Caco-2 (cell line): ENCODE results near the gene TCOF1. TPM values are rescaled to one million over a fixed set of nuclear protein-coding genes. Genes with fewer than 3 reads are reported as not detected.

Experiments
- BruUV-seq: library from RNA; stranded (reverse); fragments of 400-500 nt; replicated peaks from 2 replicates; lab custom pipeline; 2021; lab: Mats Ljungman, UMichigan
- CTCF ChIA-PET: fragments of 300-600 bp; sonication (Branson Sonifier 250); formaldehyde crosslinking; loops from one replicate; lab custom pipeline; 2022; ENCODE audit warnings: antibody characterized with exemption; lab: Charles Lee
- POLR2A ChIA-PET: fragments of 300-600 bp; sonication (Branson Sonifier 250); formaldehyde crosslinking; loops from one replicate; lab custom pipeline; 2022; ENCODE audit warnings: antibody characterized with exemption; lab: Charles Lee
- DNase-seq, 2 experiments: peaks; one replicate each; pipeline versions ENCODE4 v3.0.0 to v3.0.0-alpha.2; 2020 to 2022
- H3K27me3 ChIP-seq: replicated peaks from 2 replicates; pipeline ENCODE4 v1.6.0; 2011; ENCODE audit warnings: low read length; ENCODE audit not compliant: control insufficient read depth, insufficient read depth
- H3K36me3 ChIP-seq: 2 replicates; pipeline ENCODE4 v1.5.1; 2011; ENCODE audit warnings: low read length; ENCODE audit not compliant: control insufficient read depth, insufficient read depth
- H3K4me1 ChIP-seq: fragments of 250-450 bp; sonication (Bioruptor Pico); 2 replicates; pipeline ENCODE4 v1.5.1; 2020; ENCODE audit warnings: mild to moderate bottlenecking
- H3K4me3 ChIP-seq: 2 replicates; pipeline ENCODE4 v1.5.1; 2011; ENCODE audit warnings: low read depth, mild to moderate bottlenecking, control low read depth, low read length
- H3K9me3 ChIP-seq: fragments of 250-450 bp; sonication (Bioruptor Pico); 2 replicates; pipeline ENCODE4 v1.5.1; 2020; ENCODE audit warnings: mild to moderate bottlenecking, moderate library complexity
- H3K27ac Mint-ChIP-seq: one replicate; pipeline ENCODE4 v1.8.0; 2022; ENCODE audit warnings: mixed read lengths; ENCODE audit not compliant: unreplicated experiment
- H3K27me3 Mint-ChIP-seq: one replicate; pipeline ENCODE4 v1.8.0; 2022; ENCODE audit warnings: mixed read lengths; ENCODE audit not compliant: insufficient read depth, unreplicated experiment
- H3K36me3 Mint-ChIP-seq: one replicate; pipeline ENCODE4 v1.8.0; 2022; ENCODE audit warnings: mild to moderate bottlenecking, mixed read lengths; ENCODE audit not compliant: insufficient read depth, unreplicated experiment
- H3K4me1 Mint-ChIP-seq: one replicate; pipeline ENCODE4 v1.8.0; 2022; ENCODE audit warnings: low read depth, mixed read lengths; ENCODE audit not compliant: unreplicated experiment
- H3K4me3 Mint-ChIP-seq: one replicate; pipeline ENCODE4 v1.8.0; 2022; ENCODE audit warnings: mild to moderate bottlenecking, moderate library complexity, mixed read lengths; ENCODE audit not compliant: unreplicated experiment
- H3K9me3 Mint-ChIP-seq: one replicate; pipeline ENCODE4 v1.8.0; 2022; ENCODE audit warnings: mixed read lengths; ENCODE audit not compliant: unreplicated experiment
- intact Hi-C: fragments of 100-400 bp; cut with micrococcal nuclease; formaldehyde crosslinking; loops from one replicate; pipeline ENCODE4 v1.10.0; 2022; ENCODE audit not compliant: unreplicated experiment
- total RNA-seq: library from RNA; stranded (reverse); gene quantifications from 2 replicates; pipeline ENCODE4 v1.2.3, GENCODE V29; 2022
- TF ChIP-seq, protein P1 (sequence below), 2 experiments: fragments of 200-600 bp in 1 of 2; IDR thresholded peaks; 1 replicate in 1 of 2; 2 replicates in 1 of 2; pipeline versions ENCODE4 v1.5.1 to v1.8.0; 2011 to 2022; ENCODE audit warnings: antibody characterized with exemption in 1 of 2, control low read depth in 1 of 2, inconsistent platforms in 1 of 2, low read depth in 1 of 2, low read length in 1 of 2, mild to moderate bottlenecking in 1 of 2, moderate library complexity in 1 of 2; ENCODE audit not compliant: insufficient read depth in 1 of 2, severe bottlenecking in 1 of 2, unreplicated experiment in 1 of 2

The TCOF1 gene
- total RNA-seq, 1 experiment from 2014 or later, result 112 TPM

- Mint-ChIP-seq H3K9me3 (no peaks in the 10 kb centered on the region), H3K4me3 (no peak overlapping the region), H3K27ac (no peak overlapping the region), H3K27me3 (no peaks in the 10 kb centered on the region), H3K36me3 (no peaks in the 10 kb centered on the region), H3K4me1 (no peaks in the 10 kb centered on the region)
- Histone ChIP-seq H3K4me1 (no peaks in the 10 kb centered on the region), H3K4me3 (no peak overlapping the region), H3K27me3 (no peaks in the 10 kb centered on the region), H3K9me3 (no peaks in the 10 kb centered on the region), H3K36me3 (no peaks in the 10 kb centered on the region)
- TF ChIP-seq, protein P1, sequence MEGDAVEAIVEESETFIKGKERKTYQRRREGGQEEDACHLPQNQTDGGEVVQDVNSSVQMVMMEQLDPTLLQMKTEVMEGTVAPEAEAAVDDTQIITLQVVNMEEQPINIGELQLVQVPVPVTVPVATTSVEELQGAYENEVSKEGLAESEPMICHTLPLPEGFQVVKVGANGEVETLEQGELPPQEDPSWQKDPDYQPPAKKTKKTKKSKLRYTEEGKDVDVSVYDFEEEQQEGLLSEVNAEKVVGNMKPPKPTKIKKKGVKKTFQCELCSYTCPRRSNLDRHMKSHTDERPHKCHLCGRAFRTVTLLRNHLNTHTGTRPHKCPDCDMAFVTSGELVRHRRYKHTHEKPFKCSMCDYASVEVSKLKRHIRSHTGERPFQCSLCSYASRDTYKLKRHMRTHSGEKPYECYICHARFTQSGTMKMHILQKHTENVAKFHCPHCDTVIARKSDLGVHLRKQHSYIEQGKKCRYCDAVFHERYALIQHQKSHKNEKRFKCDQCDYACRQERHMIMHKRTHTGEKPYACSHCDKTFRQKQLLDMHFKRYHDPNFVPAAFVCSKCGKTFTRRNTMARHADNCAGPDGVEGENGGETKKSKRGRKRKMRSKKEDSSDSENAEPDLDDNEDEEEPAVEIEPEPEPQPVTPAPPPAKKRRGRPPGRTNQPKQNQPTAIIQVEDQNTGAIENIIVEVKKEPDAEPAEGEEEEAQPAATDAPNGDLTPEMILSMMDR (IDR thresholded peaks at IDR 0.05; ENCODE audit: insufficient read depth in 1 of 2, low read depth in 1 of 2, low read length in 1 of 2, severe bottlenecking in 1 of 2, unreplicated experiment in 1 of 2), result no peak
- BruUV-seq, result no TSS peak
- ChIA-PET POLR2A (no interaction called here), CTCF (no interaction called here)
- DNase-seq, result no peak
- intact Hi-C loops, result loop anchor here (5.0 kb wide), 1 partner anchor 540 kb away; no protein-coding TSS in a partner anchor
Measured at GRCh38 chr5:150341989-150342388, 15.5 kb upstream of the TCOF1 start.

GRCh38 chr5:150342583-150342982 lies 14.9 kb upstream of the TCOF1 start:
- H3K4me1 Mint-ChIP-seq, result no peaks in the 10 kb centered on the region
- H3K27me3 ChIP-seq, result no peaks in the 10 kb centered on the region
- intact Hi-C loops, result loop anchor here (5.0 kb wide), 1 partner anchor 540 kb away; no protein-coding TSS in a partner anchor
- H3K4me3 ChIP-seq, result no peak overlapping the region
- POLR2A ChIA-PET, result no interaction called here
- no peak for DNase-seq
- H3K27ac Mint-ChIP-seq, result no peak overlapping the region
- CTCF ChIA-PET, result no interaction called here
- no peaks in the 10 kb centered on the region for H3K9me3 ChIP-seq
- no peaks in the 10 kb centered on the region for H3K36me3 Mint-ChIP-seq
- no peaks in the 10 kb centered on the region for H3K4me1 ChIP-seq
- no TSS peak for BruUV-seq
- no peaks in the 10 kb centered on the region for H3K27me3 Mint-ChIP-seq
- no peak overlapping the region for H3K4me3 Mint-ChIP-seq
- no peaks in the 10 kb centered on the region for H3K9me3 Mint-ChIP-seq
- TF ChIP-seq, protein P1 (IDR thresholded peaks at IDR 0.05; ENCODE audit: insufficient read depth in 1 of 2, low read depth in 1 of 2, low read length in 1 of 2, severe bottlenecking in 1 of 2, unreplicated experiment in 1 of 2), result no peak
- no peaks in the 10 kb centered on the region for H3K36me3 ChIP-seq

GRCh38 chr5:150343994-150344631 lies 13.4 kb upstream of the TCOF1 start:
- BruUV-seq, result no TSS peak
- Histone ChIP-seq H3K9me3 (no peaks in the 10 kb centered on the region), H3K4me3 (no peak overlapping the region), H3K27me3 (no peaks in the 10 kb centered on the region), H3K4me1 (no peaks in the 10 kb centered on the region), H3K36me3 (no peaks in the 10 kb centered on the region)
- ChIA-PET CTCF (no interaction called here), POLR2A (no interaction called here)
- no peak overlapping the region for H3K27ac Mint-ChIP-seq
- no peaks in the 10 kb centered on the region for H3K9me3 Mint-ChIP-seq
- H3K36me3 Mint-ChIP-seq, result no peaks in the 10 kb centered on the region
- intact Hi-C loops, result loop anchor here (5.0 kb wide), 1 partner anchor 542 kb away; no protein-coding TSS in a partner anchor
- H3K27me3 Mint-ChIP-seq, result no peaks in the 10 kb centered on the region
- H3K4me1 Mint-ChIP-seq, result no peaks in the 10 kb centered on the region
- no peak for DNase-seq
- TF ChIP-seq, protein P1 (IDR thresholded peaks at IDR 0.05; ENCODE audit: insufficient read depth in 1 of 2, low read depth in 1 of 2, low read length in 1 of 2, severe bottlenecking in 1 of 2, unreplicated experiment in 1 of 2), result no peak
- no peak overlapping the region for H3K4me3 Mint-ChIP-seq
